Activated CD8-positive, alpha-beta memory T cell treated with anti-CD3 and anti-CD28 coated beads for 4 hours (primary cell): ENCODE measurements around the gene CD58.

Experiments
- DNase-seq, 2 donors: peaks; one replicate each; pipeline ENCODE4 v3.0.0-alpha.2; 2020; ENCODE audit warnings: low read depth in 2 of 2

CD58 gene

GRCh38 chr1:116544588-116545358 lies 26.1 kb downstream of the CD58 start:
- no peak for DNase-seq

GRCh38 chr1:116540088-116540487 lies 30.7 kb downstream of the CD58 start:
- DNase-seq = no peak

- peak in 1 of 2 donors; percentile 26 for DNase-seq
Observed at GRCh38 chr1:116538544-116538943, 32.3 kb downstream of the CD58 start.

GRCh38 chr1:116537898-116538297 lies 32.9 kb downstream of the CD58 start:
- DNase-seq = no peak

- no peak for DNase-seq
Observed at GRCh38 chr1:116537040-116537831, 33.6 kb downstream of the CD58 start.

GRCh38 chr1:116534014-116534739 lies 36.6 kb downstream of the CD58 start:
- no peak for DNase-seq

GRCh38 chr1:116533429-116533820 lies 37.4 kb downstream of the CD58 start:
- no peak for DNase-seq

- DNase-seq = no peak
Observed at GRCh38 chr1:116532671-116533428, 38.0 kb downstream of the CD58 start.

GRCh38 chr1:116531917-116532316 lies 38.9 kb downstream of the CD58 start:
- no peak for DNase-seq

GRCh38 chr1:116529681-116530080 lies 41.1 kb downstream of the CD58 start:
- DNase-seq = no peak

GRCh38 chr1:116529199-116529631 lies 41.6 kb downstream of the CD58 start:
- DNase-seq = no peak

- no peak for DNase-seq
Observed at GRCh38 chr1:116528329-116529083, 42.3 kb downstream of the CD58 start.

GRCh38 chr1:116525440-116525839 lies 45.4 kb downstream of the CD58 start:
- no peak for DNase-seq

GRCh38 chr1:116521186-116521585 lies 49.6 kb downstream of the CD58 start:
- no peak for DNase-seq

GRCh38 chr1:116518400-116518799 lies 52.4 kb downstream of the CD58 start:
- no peak for DNase-seq

- no peak for DNase-seq
Observed at GRCh38 chr1:116516631-116517030, 54.2 kb downstream of the CD58 start.

GRCh38 chr1:116515702-116516101 lies 55.1 kb downstream of the CD58 start:
- no peak for DNase-seq

GRCh38 chr1:116514708-116515525 lies 55.9 kb downstream of the CD58 start:
- DNase-seq = peak in 1 of 2 donors; percentile 42

- no peak for DNase-seq
Observed at GRCh38 chr1:116513956-116514355, 56.9 kb downstream of the CD58 start.

- DNase-seq = no peak
Observed at GRCh38 chr1:116511459-116512019, 59.3 kb downstream of the CD58 start.
